Amniotic stem cell (primary cell): ENCODE results near the gene MCF2L.

Experiments used
- DNase-seq: peaks from one replicate; lab custom pipeline; 2025; lab: John Stamatoyannopoulos, UW

MCF2L gene

DNA sequence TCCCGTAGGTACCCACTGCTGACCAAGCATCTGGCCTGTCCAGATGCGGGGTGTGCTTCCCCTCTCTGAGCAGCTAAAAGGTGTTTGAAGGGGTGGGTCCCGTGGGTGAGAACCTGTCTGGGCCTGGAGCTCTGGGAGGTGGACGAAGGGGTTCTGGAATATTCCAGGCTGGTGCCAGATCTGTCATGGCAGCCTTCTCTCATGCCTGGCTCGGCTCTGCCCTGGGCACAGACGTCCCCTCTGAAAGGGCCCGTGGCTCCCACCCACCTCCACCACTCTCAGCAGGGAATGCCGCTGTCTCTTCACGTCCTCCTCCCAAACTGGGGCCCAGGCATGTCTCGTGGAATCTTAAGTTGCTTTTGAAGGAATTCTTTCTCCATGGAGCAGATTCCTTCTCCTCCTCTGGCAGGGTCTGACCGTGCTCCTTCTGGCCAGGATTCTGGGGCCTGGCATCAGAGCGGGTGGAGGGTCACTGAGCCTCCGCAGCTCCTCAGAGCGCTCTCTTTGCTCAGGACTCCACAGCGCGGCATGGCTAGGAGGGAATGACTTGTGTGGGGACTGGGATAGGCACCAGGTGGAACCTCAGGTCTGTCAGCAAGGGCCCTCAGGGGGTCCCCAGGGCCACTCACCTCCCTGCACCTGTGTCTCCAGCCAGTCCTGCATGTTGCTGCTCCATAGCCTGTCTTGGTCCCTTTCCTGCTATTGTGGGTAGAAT lies 5.9 kb upstream of the MCF2L start:
- DNase-seq, result no peak

GRCh38 chr13:112963641-112964040 lies 5.4 kb upstream of the MCF2L start:
- DNase-seq, result no peak

DNA sequence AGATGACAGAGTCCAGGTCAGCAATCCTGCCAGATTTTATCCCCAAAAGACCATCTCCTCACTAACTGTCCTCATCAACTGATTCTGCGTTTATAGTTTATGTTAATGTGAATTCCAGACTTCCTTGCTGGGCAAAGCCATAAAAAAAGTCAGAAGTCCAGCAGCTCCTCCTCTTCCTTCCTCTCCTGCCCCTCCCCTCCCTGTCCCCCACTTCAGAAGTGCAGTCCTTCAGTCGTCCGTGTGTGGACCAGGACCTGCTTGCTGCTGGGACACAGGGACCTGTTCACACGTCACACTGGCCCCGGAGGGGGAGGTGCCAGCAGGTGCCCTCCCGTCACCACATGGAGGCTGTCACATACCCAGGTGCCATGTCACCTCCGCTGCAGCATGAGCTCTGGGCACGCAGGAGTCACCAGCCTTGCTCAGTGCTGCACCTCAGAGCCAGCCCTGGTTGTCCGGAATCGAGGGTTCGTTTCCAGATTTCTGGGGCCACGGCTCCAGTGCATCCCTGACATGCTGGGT lies 4.0 kb upstream of the MCF2L start:
- no peak for DNase-seq

GRCh38 chr13:112965573-112966115 lies 3.4 kb upstream of the MCF2L start:
- DNase-seq, result no peak

DNA sequence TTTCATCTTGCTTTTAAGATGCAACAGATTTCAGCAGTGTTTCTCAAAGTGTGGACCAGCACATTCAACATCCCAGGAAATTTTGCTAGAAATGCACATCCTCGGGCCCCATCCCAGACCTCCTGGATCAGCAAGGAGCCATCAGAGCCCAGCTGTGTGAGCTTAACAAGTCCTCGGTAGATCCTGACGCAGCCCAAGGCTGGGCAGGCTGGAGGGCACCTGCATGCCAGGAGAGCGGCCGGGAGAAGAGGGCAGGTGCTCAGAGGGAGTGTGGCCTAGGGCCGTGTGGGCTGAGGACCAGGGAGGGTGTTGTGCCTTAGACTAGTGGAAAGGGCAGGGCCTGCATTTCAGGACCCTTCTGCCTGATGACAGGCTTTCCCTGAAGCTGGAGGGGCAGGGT lies 2.2 kb upstream of the MCF2L start:
- DNase-seq, result no peak

- DNase-seq, result no peak
Measured at GRCh38 chr13:112967686-112968379, 1.2 kb upstream of the MCF2L start.

GRCh38 chr13:112968380-112968909 lies 569 bp upstream of the MCF2L start:
- no peak for DNase-seq

DNA sequence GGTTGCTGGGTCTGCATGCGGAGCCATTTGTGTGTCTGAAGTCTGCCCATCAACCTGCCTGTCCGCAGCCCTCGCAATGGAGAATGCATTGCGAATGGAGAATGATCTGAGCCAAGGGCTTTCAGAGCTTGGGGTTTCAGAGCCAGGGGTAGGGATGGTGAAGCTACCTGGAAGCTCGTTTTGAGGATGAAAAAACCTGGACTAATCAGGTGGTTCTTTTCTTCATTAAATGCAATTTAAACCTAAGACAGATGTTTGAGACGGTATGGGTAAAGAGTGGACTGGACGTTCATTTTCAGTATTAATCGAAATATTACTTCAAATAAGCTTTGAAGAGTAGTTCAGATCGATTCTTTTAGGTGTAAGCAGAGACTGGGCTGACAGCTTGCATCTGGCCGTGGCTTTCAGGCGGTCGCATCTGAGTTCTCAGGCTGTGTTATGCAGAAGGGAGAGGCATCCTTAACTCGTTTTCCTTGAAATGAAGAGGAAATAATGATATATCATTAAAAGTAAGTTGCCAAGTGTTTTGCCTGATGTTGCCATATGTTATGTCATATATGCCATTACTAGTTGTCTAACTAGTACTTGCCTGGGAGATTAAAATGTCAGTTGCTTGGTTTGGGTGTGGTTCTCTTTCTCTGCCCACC lies 801 bp downstream of the MCF2L start:
- DNase-seq, result no peak

DNA sequence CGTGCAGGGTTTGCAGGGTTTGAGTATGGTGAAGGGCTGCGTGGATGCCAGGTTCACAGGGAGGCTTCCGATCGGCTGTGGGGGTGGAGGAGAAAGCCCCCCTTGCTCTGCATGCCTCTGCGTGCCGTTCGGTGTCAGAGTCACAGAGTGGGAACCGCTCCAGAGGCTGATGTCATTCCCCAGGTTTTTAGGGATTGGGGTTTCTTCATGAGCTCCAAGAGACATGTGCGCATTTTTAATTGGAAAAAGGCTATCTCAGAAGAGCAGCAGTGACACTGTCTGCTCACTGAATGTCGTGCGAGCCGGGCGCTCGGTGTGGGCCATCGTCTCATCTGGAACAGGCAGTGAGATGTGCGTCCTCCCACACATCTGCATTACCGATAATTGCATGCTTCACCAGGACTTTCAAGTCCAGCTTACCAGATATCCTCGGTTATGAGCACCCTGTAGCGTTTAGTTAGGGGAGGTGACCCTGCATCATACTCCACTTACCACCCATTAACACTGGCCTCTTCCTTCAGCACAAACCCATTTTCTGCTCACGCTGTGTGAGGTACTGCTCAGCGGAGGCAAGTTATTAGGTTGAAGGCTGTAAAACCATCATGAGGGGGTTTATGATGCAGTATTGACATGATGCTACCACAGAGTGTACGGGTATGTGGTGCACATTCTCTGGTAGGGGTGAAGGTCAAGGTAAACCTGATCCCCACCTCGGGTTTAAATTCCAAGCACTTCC lies 1.7 kb downstream of the MCF2L start:
- no peak for DNase-seq

DNA sequence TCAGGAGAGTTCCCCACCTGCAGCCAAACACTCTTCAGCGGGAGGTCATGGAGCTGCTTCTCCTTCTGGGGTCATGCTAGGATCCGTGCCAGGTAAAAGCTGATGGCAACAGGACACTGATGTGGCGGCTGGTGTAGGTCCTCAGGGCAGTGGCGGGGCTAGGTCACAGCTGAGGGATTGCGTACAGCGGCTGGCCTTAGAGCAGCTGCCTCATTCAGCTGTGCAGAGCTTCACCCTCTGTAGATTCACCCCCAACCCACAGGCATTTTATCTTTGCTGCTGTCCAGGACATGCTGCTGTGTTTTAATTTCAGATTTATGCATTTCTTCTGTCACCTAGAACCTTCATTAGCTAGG lies 2.3 kb downstream of the MCF2L start:
- DNase-seq, result no peak

DNA sequence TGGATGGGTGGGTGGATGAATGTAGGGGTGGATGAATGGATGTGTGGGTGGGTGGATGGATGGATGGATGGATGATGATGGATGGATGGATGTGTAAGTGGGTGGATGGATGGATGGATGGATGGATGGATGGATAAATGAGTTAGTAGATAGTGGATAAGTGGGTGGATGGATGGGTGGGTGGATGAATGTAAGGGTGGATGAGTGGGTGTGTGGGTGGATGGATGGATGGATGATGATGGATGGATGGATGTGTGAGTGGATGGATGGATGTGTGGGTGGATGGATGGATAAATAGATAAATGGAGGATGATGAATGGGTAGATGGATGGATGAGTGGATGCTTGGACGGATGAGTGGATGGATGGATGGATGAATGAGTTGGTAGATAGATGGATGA lies 3.2 kb downstream of the MCF2L start:
- DNase-seq, result no peak

DNA sequence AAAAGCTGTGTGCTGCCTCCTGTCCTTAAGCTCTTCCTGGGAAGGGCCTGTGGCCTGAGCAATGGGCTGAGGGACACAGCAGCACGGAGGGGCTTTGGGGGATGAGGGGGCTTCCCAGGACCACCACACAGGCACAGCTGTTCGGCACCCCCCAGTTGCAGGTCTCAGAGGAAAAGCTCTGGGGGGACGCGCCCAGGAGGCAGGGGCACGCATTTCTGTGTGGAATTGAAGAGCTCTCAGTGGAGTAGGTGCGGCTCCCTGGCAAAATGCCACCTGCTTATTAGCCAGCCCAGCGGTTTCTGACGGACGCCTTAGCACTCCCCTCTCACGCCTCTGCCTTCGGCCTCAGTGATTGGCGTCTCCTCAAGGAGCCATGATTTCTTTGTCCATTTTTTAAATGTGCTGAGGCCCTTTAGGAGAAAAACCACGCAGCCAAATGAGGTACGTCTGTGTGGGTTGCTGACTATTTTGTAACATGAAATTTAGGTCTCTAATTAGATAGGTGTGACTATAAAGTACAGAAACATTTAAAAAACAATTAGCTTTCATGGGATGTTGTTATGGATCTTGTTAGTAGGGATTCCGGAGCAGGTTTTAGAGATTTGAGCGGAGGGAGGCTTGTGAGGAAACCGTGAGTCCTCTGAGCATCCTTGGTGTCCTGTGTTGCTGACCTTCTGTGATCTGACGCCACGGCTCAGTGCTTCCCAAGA lies 4.0 kb downstream of the MCF2L start:
- DNase-seq, result no peak

- DNase-seq, result no peak
Measured at GRCh38 chr13:112973577-112973951, 4.5 kb downstream of the MCF2L start.

GRCh38 chr13:112974125-112974524 lies 5.1 kb downstream of the MCF2L start:
- no peak for DNase-seq

- no peak for DNase-seq
Measured at GRCh38 chr13:112974671-112975070, 5.7 kb downstream of the MCF2L start.

DNA sequence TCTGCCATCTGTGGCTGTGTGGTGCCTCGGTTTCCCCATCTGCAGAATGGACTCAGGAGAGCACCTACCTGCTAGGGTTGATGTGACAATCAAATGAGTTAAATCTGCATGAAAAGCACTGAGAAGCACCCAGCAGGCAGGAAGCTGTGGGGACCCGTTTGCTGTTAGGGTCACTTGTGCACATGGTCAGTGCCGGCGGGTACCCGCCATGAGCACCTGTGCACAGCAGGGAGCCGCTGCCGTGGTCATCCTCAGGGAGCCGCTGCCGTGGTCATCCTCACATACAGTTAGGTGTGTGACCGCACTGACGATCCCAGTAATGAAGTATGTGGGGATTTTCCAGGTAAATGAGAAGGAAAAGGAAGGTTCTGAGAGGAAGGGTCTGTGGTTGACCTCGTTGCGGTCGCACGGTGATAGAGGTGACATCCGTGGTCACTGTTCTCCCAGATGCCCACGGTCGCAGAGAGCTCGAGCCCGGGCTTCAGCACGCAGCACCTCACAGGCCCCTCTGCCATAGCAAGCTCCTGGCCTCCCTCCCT lies 6.5 kb downstream of the MCF2L start:
- DNase-seq, result no peak

DNA sequence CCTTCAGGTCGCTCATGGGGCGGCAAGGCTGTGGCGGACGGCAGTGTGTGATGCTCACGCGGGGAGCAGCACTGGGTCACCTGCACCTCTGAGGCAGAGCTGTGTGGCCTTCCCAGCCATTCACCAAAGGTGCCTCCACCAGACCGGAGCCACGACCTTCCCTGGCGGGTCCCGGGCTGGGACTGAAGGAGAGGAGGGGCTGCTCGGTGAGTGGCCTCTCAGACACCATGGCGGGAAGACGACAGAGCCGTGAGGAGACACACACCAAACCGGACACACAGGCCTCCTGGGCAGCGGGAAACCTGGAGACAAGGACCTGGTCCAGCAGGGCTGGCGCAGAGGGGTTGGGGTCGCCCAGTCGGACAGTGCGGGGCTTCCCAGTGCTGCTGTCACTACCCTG lies 7.5 kb downstream of the MCF2L start:
- no peak for DNase-seq

GRCh38 chr13:112977091-112977490 lies 8.1 kb downstream of the MCF2L start:
- DNase-seq, result no peak

DNA sequence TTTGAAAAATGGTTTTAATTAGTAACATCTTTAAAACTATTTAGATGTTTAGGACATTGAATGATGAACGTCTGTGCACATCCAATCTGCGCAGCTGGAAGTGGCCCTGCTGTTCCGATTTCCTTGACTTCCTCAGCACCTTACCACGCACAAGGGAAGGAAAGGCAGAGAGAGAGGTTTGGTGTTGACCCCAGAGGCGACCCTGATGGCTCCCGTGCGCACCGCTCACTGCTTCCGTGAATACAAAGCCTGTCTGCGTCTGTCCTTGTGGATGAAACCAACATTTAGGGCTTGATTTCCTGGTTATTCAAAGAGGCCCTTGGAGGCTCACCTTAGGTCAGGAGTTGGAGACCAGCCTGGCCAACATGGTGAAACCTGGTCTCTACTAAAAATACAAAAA lies 8.5 kb downstream of the MCF2L start:
- no peak for DNase-seq

DNA sequence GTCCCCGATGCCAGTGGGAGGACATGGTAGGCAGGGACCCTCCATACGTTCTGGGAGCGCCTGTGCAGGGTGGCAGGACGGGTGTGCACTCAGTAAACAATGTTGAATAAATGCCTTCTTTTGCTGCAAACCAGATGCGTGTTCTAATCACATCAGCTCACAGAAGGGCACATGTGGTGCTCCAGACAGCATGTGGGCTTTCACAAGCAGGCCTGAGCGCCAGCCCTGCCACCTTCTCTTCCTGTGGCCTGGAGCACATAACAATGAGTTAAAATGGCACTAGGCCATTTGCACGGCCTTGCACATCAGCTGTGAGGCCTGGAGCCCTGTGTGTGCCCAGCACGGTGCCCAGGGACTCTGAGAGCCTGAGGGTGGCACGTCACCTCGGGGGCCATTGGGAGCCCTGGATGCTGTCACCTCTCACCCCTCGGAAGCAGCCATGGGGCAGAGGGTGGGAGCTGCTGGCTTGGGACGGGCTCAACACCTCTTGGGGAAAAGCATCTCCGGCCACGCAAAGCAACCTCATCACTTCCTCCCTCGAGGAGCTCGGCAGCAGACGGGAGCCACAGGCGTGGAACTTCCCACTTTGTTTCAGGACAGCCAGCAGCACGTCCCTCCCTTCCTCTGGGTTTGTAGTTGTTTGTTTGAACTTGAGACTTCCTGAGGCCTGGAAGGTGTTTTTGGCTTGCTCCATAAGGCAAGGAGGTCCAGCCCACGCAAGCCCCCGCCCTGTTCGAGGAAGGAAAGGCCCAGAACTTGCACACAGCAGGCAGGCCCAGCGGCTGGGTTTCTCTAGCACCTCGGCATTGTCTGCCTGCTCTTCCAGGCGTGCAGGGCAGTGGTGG lies 9.8 kb downstream of the MCF2L start:
- DNase-seq, result no peak
